MM.1S (cell line): ENCODE measurements around the gene HTR7.

ENCODE experiments used
- DNase-seq: peaks from one replicate; pipeline ENCODE4 v3.0.0-alpha.2; 2015
- H2AFZ ChIP-seq: fragments of 300-600 bp; sonication (generic); 2 replicates; pipeline ENCODE4 v1.6.0; 2016; ENCODE audit warnings: antibody characterized with exemption, low read length
- H3F3A ChIP-seq: fragments of 300-600 bp; sonication (generic); 2 replicates; pipeline ENCODE4 v1.6.1; 2016; ENCODE audit warnings: mild to moderate bottlenecking, antibody characterized with exemption, low read length, moderate library complexity, mixed read lengths; ENCODE audit not compliant: insufficient read depth
- H3K27ac ChIP-seq: fragments of 300-600 bp; sonication (generic); 2 replicates; pipeline ENCODE4 v1.5.1; 2016; ENCODE audit warnings: mild to moderate bottlenecking, low read length
- H3K27me3 ChIP-seq: fragments of 300-600 bp; sonication (generic); replicated peaks from 2 replicates; pipeline ENCODE4 v1.6.0; 2016; ENCODE audit warnings: low read length; ENCODE audit not compliant: insufficient read depth
- H3K36me3 ChIP-seq: fragments of 300-600 bp; sonication (generic); replicated peaks from 2 replicates; pipeline ENCODE4 v1.6.1; 2016; ENCODE audit warnings: mild to moderate bottlenecking, low read length, mixed read lengths; ENCODE audit not compliant: insufficient read depth
- H3K4me1 ChIP-seq: fragments of 300-600 bp; sonication (generic); 2 replicates; pipeline ENCODE4 v1.6.1; 2016; ENCODE audit warnings: low read length, mixed read lengths
- H3K4me2 ChIP-seq: fragments of 300-600 bp; sonication (generic); 2 replicates; pipeline ENCODE4 v1.6.0; 2016; ENCODE audit warnings: low read depth, low read length
- H3K4me3 ChIP-seq: fragments of 300-600 bp; sonication (generic); 2 replicates; pipeline ENCODE4 v1.5.1; 2016; ENCODE audit warnings: low read length, mixed read lengths
- H3K79me2 ChIP-seq: fragments of 300-600 bp; sonication (generic); 2 replicates; pipeline ENCODE4 v1.6.1; 2016; ENCODE audit warnings: mixed run types, low read length, mixed read lengths
- H3K9ac ChIP-seq: fragments of 300-600 bp; sonication (generic); 2 replicates; pipeline ENCODE4 v1.6.1; 2016; ENCODE audit warnings: low read length, mixed read lengths
- H3K9me2 ChIP-seq: fragments of 300-600 bp; sonication (generic); replicated peaks from 2 replicates; pipeline ENCODE4 v1.6.1; 2016; ENCODE audit warnings: mild to moderate bottlenecking, low read length, mixed read lengths; ENCODE audit not compliant: insufficient read depth
- H3K9me3 ChIP-seq: fragments of 300-600 bp; sonication (generic); replicated peaks from 2 replicates; pipeline ENCODE4 v1.6.1; 2016; ENCODE audit warnings: mild to moderate bottlenecking, low read length, mixed read lengths; ENCODE audit not compliant: insufficient read depth
- H4K20me1 ChIP-seq: fragments of 300-600 bp; sonication (generic); 2 replicates; pipeline ENCODE4 v1.6.1; 2016; ENCODE audit warnings: mild to moderate bottlenecking, low read length, moderate library complexity, mixed read lengths; ENCODE audit not compliant: insufficient read depth
- EZH2 ChIP-seq: fragments of 300-600 bp; sonication (generic); optimal IDR thresholded peaks from 2 replicates; pipeline ENCODE3; 2017; ENCODE audit warnings: low read depth, mild to moderate bottlenecking, antibody characterized with exemption, low read length, mixed read lengths
- EZH2phosphoT487 ChIP-seq: fragments of 300-600 bp; sonication (generic); IDR thresholded peaks from 2 replicates; pipeline ENCODE4 v1.6.1; 2018; ENCODE audit warnings: antibody characterized with exemption, low read length
- TF ChIP-seq, protein P1 (sequence below): fragments of 300-600 bp; sonication (generic); IDR thresholded peaks from 2 replicates; pipeline ENCODE4 v1.5.1; 2016; ENCODE audit warnings: antibody characterized with exemption, low read length, mixed read lengths

Gene HTR7

DNA sequence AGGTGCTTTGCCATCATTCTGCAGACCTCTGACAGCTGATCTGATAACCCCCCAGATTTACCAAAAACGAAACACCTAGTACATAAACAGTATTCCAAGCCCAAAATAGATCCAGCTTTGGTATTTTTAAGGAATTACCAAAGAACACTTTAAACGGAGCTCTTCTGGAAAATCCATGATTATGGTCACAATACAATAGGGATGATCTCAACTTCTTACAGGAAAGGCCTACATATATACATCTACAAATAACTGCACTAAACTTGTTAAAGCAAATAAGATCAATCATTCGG lies 69.7 kb downstream of the HTR7 start:
- Histone ChIP-seq H3K36me3 (no peaks in the 10 kb centered on the region), H3K9ac (no peak overlapping the region), H3K9me2 (no peaks in the 10 kb centered on the region), H3K4me1 (peaks cover 28% of the 10 kb centered on the region), H2AFZ (no peak overlapping the region), H4K20me1 (no peaks in the 10 kb centered on the region), H3K4me3 (no peak overlapping the region), H3K79me2 (no peaks in the 10 kb centered on the region), H3K9me3 (no peaks in the 10 kb centered on the region), H3K4me2 (peak overlapping the region; percentile 46; the same call in 1 of the 2 replicates), H3K27ac (peak overlapping the region; percentile 72; the same call in 1 of the 2 replicates), H3K27me3 (no peaks in the 10 kb centered on the region), H3F3A (peaks cover 18% of the 10 kb centered on the region)
- DNase-seq: no peak
- TF ChIP-seq EZH2: no peak
- TF ChIP-seq, protein P1, sequence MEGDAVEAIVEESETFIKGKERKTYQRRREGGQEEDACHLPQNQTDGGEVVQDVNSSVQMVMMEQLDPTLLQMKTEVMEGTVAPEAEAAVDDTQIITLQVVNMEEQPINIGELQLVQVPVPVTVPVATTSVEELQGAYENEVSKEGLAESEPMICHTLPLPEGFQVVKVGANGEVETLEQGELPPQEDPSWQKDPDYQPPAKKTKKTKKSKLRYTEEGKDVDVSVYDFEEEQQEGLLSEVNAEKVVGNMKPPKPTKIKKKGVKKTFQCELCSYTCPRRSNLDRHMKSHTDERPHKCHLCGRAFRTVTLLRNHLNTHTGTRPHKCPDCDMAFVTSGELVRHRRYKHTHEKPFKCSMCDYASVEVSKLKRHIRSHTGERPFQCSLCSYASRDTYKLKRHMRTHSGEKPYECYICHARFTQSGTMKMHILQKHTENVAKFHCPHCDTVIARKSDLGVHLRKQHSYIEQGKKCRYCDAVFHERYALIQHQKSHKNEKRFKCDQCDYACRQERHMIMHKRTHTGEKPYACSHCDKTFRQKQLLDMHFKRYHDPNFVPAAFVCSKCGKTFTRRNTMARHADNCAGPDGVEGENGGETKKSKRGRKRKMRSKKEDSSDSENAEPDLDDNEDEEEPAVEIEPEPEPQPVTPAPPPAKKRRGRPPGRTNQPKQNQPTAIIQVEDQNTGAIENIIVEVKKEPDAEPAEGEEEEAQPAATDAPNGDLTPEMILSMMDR: no peak
- TF ChIP-seq EZH2phosphoT487: no peak

DNA sequence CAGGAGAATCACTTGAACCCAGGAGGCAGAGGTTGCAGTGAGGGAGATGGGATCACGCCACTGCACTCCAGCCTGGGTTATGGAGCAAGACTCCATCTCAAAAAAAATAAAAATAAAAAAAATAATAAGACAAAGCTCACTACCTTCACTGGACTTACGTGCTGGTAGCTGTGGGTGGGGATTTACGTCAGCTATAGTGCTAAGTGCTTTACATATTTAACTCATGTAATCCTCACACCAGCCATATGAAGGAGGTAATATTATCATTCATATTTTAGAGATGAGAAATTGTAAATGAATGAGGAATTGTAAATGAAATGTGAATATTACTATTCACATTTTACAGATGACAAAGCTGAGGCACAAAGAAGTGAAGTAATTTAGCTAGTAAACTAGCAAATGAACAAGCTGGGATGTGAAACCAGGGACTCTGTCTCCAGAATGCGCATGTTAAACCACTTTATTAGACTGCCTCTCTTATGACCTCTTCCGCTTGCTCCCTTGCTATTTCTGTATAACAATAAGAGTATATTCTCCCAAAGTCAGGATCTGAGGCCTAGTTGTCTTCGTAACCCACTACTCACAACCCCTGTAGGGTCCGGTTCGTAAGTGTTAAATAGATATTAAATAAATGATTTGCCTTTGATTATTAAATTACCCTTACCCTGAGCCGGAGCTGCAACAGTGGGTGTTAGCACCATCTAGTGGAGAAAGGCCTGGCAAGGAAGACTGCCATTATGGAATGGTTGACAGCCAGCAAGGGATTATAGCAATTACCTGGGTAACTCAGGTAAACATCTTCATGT lies 70.2 kb downstream of the HTR7 start:
- DNase-seq: peak; percentile 12
- H3K9me3 ChIP-seq: no peaks in the 10 kb centered on the region
- no peak overlapping the region for H3K27ac ChIP-seq
- H3K4me2 ChIP-seq: no peak overlapping the region
- H3K27me3 ChIP-seq: no peaks in the 10 kb centered on the region
- no peaks in the 10 kb centered on the region for H3K36me3 ChIP-seq
- no peaks in the 10 kb centered on the region for H3K9me2 ChIP-seq
- TF ChIP-seq, protein P1: peak; percentile 58
- no peak for TF ChIP-seq EZH2phosphoT487
- H3K9ac ChIP-seq: no peak overlapping the region
- H2AFZ ChIP-seq: no peak overlapping the region
- no peak overlapping the region for H3K4me3 ChIP-seq
- H4K20me1 ChIP-seq: no peaks in the 10 kb centered on the region
- H3K4me1 ChIP-seq: peaks cover 28% of the 10 kb centered on the region
- peaks cover 18% of the 10 kb centered on the region for H3F3A ChIP-seq
- no peaks in the 10 kb centered on the region for H3K79me2 ChIP-seq

DNA sequence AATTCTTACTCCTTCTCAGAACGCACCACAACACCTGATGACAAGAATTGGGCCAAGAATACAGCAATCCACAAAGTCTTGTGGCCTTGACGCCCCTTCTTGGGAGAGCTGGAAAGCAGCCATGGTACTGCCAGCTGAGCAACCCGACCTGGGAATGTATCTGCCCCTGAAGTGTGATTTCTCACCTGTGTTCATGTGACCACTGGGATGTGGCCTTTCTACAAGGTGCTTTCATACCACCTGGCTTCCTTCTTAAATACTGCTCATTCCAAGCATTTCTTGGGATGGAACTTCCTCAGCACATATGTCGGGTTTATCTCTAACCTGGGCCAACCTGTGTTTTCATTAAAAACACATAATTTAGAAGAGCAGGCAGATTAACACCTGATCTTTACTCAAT lies 72.1 kb downstream of the HTR7 start:
- H3K27me3 ChIP-seq: no peaks in the 10 kb centered on the region
- DNase-seq: no peak
- H4K20me1 ChIP-seq: no peaks in the 10 kb centered on the region
- no peak overlapping the region for H2AFZ ChIP-seq
- H3K4me2 ChIP-seq: no peak overlapping the region
- H3K9me3 ChIP-seq: no peaks in the 10 kb centered on the region
- no peak overlapping the region for H3K9ac ChIP-seq
- TF ChIP-seq EZH2 (no peak), EZH2phosphoT487 (no peak)
- TF ChIP-seq, protein P1: no peak
- no peaks in the 10 kb centered on the region for H3K36me3 ChIP-seq
- peaks cover 28% of the 10 kb centered on the region for H3K4me1 ChIP-seq
- H3F3A ChIP-seq: peaks cover 18% of the 10 kb centered on the region
- no peak overlapping the region for H3K4me3 ChIP-seq
- no peak overlapping the region for H3K27ac ChIP-seq
- H3K9me2 ChIP-seq: no peaks in the 10 kb centered on the region
- H3K79me2 ChIP-seq: no peaks in the 10 kb centered on the region
